ENCODE results near the gene ZRANB2.
A peak's percentile ranks its signal among the peaks of the same experiment; 100 is the strongest.

ZRANB2 gene

DNA sequence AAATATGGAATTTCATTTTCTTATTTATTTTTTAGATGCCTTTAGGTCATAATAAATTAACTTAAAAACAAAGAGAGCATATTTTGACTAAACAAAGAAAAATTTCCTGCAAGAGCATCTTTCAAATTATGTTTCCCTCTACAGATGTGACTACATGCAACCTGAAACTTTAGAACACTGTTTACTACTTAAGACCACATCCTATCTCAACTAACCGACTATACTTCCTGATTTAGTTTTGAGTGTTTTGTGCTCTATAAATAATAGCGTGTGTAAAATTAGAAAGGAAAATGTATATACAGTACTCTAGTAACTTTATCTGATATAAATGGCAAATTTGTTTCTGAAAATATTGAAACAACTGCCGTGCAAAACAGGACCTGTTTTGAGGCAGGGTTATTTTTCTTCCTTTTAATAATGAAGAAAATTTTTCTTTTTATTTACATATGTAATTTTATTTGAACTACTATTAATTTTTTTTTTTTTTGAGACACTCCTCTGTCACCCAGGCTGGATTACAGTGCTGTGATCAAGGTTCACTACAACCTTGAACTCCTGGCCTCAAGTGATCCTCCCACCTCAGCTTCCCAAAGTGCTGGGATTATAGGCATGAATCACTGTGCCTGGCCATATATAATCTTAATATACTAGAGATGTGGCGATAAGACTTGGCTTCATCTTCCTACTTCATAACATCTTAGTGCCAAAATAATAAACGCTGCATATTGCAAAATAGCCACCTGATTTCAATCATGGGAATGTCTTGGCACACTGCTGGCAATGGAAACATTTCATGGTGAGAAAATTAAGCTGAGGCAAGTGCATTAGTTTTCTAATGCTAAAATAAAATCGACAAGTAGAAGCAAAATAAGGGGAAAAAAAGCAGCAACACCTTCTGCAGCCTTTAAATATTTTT is 12.3 kb downstream of the ZRANB2 start:
- no peak for DNase-seq (ENCODE audit: low read depth, low spot score)

DNA sequence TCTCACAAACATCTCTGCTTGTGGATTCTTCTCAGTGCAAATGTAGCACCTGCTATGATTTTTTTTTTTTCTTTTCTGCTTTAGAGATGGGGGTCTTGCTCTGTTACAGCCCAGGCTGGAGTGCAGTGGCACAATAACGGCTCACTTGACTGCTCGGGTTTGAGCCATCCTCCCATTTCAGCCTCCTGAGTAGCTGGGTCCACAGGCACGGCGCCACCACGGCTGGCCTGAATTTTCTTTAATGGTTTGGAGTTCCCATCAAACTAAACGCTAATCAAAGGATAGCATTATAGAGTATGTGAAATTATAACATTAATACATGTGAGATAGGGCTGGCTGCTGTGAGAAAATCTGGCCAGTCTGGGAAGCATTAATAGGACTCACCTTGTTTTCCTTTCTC is 26.0 kb downstream of the ZRANB2 start:
- no peak for DNase-seq (ENCODE audit: low read depth, low spot score)

DNA sequence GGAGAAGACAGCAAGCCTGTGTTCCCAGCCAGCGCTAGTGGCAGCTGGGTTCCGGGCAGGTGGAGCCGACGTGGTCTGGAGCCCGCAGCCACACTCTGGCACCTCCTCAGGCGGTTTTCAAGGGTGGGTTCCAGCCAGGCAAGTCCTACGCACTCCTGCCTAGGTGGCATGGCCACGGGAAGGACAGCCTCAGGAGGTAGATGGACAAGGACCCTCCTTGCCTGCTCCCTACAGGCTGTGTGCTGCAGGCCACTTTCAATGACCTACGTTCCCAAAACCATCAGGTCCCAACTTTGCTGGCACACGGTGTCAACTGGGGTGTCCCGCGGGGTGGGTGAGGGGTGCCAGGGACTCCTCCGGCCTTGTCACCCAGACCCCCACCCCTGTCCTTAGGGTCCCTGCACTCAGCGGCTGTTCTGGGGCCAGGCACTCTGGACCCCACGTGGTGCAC is 26.5 kb downstream of the ZRANB2 start:
- no peak for DNase-seq (ENCODE audit: low read depth, low spot score)

DNA sequence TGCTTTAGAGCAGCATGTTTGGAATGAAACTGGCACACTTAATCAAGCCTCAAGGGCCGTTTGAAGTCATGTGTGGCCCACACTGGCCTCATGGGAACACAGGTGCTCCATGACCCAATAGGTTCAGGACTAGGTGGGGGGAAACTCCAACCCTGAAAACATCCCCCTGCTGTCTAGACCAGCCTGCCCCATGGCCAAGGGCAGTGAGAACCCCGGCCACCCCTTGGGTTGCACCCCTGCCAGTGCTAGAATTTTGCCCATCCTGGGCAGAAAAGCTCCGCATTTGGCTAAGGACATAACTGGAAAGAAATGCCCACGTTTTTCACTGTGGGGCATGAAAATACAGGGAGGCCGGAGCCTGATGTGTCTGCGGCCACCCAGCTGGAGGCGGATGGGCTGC is 27.1 kb downstream of the ZRANB2 start:
- DNase-seq (ENCODE audit: low read depth, low spot score): no peak

DNA sequence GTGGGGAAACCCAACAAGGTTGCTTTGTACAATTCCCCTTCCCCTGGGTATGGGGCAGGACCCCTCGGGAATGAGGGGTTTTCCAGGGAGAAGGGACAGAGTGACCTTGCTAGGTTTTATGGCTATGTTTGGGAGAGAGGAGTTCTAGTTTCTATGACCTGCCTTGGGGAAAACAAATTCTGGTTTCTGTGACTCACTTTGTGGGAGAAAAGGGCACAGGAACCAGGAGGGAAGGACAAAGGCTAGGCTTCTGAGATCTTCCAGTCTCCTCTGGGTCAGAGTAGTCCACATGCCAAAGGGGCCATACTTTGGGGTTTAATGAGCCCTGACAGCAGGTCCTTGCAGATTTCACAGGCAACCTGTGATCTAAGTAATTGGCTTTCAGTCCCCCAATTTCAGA is 27.7 kb downstream of the ZRANB2 start:
- DNase-seq (ENCODE audit: low read depth, low spot score): no peak

DNA sequence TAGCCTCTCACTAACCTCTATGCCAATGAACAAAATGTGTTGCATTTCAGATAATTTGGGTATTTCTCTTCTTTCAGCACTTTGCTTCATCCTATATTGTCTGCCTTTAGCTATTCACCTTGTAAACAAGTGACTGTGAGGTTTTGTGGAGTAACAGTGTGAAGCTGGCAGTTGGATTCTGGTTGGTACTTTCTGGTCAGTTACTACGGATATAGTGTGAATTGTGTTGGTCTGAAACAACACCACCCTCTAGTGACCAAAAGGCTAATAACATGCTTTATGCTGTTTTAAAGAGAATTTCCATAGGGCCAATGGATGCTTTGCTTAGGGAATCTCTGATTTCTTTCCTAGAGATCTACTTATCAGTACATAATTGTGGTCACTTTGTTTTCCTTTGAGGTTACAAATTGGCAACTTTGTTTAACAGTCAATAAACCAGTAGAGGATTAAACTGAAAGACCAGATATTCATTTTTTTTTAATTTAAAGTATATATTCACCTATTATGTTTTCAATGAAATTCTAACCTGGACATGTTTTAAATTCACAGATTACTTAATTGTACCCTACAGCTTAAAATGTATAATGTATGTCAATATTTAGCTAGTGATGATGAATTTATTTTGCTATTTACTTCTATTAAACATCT is 30.8 kb downstream of the ZRANB2 start:
- DNase-seq (ENCODE audit: low read depth, low spot score): peak; percentile 44

DNA sequence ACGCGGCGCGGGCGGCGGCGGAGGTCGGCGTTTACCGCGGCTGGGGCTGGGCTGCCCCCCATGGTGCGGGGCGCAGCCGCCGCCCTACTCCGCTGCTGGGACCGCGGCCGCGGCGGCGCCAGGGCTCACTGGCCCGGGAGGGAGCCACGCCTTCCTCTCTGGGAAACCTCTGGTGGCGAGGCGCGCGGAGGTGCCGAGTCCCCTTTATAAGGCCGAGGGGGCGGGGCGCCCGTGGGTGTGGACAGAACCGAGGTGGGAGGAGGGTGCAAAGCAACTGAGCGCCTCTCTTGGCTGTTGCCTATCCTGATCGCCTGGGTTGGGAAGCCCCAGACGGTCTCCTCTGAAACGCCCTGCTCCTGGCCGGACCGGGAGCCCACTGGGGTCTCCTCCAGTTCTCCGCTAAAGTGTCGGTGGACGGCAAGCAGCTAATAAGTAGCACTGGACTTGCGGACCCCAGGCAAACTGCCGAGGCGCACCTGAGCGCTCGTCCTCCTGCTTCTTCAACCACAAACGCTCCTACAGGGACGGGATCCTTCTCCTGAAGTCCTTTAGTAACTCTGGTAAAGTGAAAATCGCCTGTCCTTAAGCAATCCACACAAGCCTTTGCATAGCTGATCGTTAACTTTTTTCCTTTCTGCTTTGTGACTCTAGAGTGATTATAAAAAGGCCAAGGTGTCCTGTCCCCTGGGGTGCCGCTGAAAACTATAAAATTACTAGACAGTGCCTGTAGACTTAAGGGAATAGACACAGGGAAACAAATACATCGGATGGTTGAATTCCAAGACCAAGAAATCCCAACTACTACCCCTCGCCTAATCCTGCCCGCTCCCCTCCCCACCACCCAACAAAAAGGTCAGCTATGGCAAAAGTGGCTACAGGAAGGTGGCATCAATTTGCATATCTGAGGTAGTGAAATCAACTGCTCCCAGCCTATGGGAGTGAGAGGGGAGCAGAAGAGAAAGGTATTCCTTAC is 32.9 kb downstream of the ZRANB2 start, which contains the start of gene PTGER3:
PTGER3 (minus strand) TSS at position 182 of the 973 bp plus-strand sequence. CDS start 239 bp downstream, outside the sequence.
- DNase-seq (ENCODE audit: low read depth, low spot score): no peak

DNA sequence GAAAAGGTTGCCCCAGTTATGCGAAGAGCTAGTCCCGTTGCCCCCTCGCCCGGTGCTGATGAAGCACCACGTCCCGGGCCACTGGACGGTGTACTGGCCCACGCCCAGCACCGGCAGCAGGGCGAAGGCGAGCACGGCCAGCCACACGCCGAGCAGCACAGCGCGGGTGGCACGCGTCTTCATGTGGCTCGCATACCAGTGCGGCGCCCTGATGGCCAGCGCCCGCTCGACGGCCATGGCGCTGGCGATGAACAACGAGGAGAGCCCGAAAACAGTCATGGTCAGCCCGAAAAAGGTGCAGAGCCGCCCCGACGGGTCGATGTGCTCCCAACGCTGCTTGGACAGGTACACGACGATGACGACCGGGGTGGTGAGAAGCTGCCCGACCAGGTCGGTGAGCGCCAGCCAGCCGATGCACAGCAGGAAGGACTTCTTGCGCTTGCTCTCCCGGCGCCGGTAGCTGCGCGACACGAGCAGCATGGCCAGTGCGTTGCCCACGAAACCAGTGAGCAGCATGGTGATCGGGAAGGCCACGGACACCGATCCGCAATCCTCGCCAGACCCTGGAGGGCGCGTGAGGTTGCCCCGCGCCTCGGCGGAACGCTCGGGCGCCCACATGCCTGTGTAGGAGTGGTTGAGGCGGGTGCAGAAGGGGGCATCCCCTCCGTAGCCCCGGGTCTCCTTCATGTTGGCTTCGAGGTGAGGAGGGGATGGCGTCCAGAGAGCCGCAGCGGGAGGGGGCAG is 33.8 kb downstream of the ZRANB2 start:
- DNase-seq (ENCODE audit: low read depth, low spot score): no peak

DNA sequence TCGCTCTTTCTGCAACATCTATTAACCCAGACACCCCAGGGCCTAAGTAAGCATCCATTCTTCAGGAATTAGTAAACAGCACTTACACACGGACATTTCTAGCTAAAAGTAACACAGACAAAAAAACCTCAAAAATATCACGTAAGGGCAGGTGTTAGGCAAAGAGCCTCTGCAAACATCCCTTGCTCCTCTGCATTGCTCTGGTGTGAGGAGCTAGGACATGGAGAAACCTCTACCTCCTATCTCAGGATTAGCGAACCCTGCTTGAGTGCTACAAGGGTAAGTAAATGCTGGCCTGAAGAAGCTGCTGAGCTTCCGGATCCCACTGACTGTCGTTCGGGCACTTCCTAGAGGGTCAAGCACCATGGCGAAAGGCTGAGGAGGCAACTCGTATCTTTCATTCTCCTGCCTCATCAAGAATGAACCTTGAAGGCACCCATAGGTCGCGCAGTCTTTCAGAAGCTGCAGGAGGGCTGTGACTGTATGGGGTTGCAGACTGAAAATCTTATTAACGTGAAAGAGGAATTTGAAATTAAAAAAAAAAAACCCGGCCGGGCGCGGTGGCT is 35.3 kb downstream of the ZRANB2 start:
- no peak for DNase-seq (ENCODE audit: low read depth, low spot score)

DNA sequence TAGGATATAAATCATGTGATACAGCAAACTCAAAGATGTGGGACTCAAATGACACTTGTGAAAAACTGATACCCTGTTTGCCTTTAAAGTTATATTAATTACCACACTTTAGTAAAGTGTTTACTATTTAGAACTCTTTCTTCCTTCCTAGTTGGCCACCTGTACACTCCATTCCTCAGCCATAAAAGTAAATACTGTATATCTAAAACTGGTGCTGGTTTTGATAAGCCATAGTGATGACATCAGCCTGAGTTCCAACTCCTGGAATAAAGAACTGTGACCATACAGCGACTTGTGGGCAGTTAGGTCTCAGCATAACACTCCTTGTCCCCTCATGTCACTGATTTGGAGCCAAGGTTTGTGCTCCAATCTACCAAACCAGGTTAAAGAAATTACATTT is 36.0 kb downstream of the ZRANB2 start:
- DNase-seq (ENCODE audit: low read depth, low spot score): no peak

DNA sequence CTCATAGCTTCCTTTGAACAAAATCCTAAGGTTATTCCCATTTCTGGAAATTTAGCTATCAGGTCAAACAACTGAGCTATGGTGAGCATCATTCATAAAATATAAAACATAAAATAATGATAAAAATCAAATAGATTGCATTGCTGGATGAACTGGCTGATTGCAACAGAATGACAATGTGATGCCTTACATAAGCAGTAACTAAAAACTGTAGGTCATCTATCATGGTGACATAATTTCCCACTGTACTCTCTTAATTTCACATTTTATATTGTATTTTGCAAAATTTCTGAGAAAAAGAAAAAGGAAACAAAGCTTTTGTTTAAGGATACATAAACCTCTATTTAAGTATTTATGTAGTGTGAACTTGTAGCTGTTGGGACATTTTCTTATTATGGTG is 37.8 kb downstream of the ZRANB2 start:
- no peak for DNase-seq (ENCODE audit: low read depth, low spot score)

DNA sequence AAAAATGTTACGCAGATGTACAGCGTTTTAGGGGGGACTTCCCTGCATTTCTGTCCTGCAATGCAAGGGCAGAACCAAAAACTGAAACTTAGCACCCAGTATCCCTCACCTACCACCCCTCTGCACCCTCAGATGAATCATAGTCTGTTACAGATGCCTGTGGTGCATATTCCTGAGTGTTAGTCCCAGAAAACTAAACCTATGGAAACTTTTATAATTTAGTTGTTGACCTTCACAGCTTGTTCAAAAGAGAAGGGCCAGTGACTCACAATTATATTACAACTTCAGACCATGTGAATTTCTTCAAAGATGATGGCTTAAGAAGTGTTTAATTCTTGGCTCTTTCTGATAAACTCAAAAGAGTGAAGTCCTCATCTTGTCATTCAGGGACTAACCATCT is 39.0 kb downstream of the ZRANB2 start:
- DNase-seq (ENCODE audit: low read depth, low spot score): no peak

DNA sequence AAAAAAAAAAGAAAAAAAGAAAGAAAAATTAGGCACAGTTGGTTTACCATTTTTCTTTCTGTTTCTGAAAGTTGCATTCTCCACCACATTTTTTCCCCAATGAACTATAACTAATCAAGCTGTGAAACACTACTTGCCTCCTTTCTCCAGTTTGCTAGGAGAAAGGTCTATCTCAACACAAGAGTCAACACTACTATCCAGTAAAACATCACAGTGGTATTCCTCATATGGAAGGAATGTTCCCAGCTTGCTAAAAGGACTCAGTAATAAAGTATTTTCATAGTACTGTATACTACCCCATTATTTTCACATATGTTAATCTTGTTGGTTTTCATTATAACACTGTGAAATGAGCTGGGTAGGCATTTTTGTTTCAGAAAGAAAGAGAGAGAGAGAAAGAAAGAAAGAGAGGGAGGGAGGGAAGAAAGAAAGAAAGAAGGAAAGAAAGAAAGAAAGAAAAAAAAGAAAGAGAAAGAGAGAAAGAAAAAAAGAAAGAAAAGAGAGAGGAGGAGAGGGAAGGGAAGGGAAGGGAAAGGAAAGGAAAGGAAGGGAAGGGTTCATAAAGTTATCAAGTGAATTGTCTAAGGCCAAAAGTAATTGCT is 41.1 kb downstream of the ZRANB2 start:
- no peak for DNase-seq (ENCODE audit: low read depth, low spot score)

DNA sequence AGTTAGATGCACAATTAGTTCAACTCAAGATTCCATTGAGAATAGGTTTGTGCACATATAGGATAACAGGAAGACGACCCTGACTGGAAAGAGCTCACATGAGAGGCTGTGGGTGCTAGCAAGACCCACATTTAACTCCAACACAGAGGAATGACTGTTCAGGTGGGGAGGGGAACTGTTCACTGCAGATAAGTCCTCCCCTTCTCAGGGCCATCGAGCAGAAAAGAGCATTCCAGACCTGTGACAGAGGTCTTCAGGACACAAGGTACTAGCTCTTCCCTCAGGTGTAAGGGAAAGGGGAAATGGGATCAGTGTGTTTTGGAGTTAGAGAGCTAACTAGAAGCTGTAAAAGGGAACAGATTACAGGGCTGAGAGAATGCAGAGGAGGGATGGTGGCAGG is 41.9 kb downstream of the ZRANB2 start:
- no peak for DNase-seq (ENCODE audit: low read depth, low spot score)

DNA sequence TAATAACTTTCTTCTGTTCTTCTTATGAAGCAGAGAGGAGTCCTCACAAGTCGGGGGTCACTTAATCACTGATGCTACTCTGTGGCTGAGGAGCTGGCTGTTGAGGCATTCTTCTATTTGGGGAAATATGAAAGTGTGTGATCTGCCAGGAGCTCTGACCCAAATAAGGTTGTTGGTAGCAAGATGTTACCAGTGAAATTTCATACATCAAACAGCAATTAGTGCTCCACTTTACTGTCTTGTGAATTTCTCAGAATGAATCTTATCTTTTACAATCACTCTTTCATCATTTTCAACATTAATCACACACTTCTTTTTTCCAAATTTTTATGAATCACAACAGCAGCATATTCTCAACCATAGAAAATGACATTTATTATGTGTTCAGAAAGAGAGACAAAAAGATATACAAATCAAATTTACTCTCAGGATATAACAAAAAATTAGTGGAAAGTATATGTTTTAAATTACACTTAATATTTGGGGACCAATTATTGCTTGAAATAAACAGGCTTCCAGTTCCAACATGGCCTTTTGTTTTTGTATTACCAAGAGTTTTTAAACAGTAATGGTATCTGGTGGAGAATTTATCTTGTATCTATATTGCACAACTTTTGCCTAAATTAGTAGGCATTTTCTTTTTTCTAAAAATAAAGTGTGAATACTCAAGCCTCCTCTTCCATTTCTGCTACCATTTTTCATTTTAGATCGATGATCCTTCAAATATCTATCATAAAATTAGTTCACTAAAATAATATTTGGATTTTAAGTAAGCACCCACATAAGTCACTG is 42.8 kb downstream of the ZRANB2 start:
- no peak for DNase-seq (ENCODE audit: low read depth, low spot score)

DNA sequence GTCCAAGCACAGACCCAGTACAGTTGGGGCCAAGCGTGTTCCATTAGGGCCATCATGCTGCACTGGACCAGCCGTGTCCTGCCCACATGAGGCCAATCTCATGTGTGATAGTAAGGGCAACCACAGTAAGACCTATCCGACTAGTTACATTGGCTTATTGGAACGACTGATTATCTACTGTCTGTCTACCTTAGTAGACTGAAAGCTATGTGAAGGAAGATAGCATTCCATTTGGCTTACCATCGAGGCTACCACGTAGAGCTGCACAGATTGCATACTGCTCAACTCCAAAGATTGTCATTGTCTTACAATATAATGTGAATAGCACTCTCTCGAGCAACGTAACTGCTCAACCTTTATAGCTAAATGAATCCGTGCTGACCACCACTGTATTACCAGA is 43.8 kb downstream of the ZRANB2 start:
- no peak for DNase-seq (ENCODE audit: low read depth, low spot score)

DNA sequence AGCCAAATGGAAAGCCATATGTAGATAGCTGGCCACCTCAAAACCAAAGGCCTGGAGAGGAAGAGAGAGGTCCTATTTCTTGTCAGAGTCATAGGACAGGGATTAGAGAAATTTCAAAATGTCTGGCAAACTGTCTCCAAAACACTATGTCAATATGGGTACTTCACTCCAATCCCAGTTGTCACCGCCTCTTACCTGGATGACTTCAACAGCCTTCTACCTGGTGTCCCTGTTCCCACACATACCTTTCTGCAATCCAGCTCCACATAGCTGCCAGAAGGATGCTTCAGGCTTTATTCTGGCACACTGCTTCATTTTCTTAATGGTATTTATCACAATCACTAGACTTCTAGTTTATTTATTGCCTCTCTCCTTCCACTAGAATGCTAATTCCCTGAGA is 47.7 kb downstream of the ZRANB2 start:
- no peak for DNase-seq (ENCODE audit: low read depth, low spot score)

DNA sequence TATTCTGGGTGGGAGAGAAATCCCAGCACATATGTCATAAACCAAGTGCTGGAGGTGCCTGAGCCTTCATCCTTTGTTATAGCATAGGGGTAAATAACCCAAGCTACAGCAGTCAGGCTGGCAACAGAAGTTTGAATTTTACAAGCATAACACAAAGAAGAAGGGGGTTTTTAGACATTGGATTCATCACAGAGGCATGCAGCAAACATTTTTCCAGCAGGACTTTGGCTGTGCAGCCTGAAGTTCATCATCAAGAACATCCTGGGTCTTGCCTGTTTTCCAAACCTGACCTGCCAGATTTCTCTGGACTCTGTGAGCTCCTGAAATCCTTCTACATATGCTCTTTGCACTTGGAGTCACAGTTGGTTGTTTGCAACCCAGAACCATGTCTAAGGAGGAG is 49.4 kb downstream of the ZRANB2 start:
- DNase-seq (ENCODE audit: low read depth, low spot score): no peak

DNA sequence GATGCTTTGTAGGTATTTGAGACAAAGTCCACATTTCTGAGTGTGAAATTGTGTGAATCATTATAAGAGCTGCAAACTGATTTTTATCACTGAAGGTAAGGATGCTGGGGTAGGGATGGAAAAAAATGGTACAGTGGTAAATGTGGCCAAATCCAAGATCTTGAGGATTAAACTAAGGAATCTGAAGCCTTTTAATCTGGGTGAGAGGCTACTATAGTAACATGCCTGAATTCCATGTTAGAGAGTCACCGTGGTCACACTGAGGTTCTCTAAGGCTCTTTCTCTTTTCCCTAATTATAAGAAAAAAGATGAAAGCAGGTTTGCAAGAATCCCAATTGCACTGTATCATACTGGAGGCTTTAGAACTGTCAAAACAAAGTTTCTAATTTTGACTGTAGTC is 50.8 kb downstream of the ZRANB2 start:
- DNase-seq (ENCODE audit: low read depth, low spot score): no peak

DNA sequence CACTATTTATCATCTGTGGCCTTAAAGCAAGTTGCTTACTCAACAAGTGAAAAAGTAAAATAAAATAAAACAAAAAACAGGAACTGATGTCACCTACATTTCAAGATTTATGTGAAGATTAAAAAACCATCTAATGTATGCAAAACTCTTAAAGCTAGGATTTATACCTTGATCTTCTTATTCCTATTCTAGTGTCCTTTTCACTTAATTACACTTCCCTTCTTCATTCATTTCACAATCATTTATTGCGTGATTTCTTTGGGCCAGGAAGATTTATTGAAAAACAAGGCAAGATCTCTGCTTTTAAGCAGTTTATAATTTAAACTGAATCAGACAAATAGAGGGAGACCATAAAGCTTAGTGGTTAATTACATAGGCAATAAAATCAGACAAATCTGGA is 51.9 kb downstream of the ZRANB2 start:
- DNase-seq (ENCODE audit: low read depth, low spot score): no peak

Measured in smooth muscle cell of the brain vasculature (primary cell).